Activated effector memory CD4-positive, alpha-beta T cell treated with Interleukin-2 at 50 U/mL for 16 hours (primary cell): Measurements from ENCODE around the gene UGT1A10.
"Not testable (repeated sequence)": the region's sequence is repeated elsewhere in the genome, so short reads cannot be mapped to it uniquely, and the experiment has no call there.

Experiments
- DNase-seq: peaks from one replicate; pipeline ENCODE4 v3.0.0-alpha.2; 2020

Gene UGT1A10

DNA sequence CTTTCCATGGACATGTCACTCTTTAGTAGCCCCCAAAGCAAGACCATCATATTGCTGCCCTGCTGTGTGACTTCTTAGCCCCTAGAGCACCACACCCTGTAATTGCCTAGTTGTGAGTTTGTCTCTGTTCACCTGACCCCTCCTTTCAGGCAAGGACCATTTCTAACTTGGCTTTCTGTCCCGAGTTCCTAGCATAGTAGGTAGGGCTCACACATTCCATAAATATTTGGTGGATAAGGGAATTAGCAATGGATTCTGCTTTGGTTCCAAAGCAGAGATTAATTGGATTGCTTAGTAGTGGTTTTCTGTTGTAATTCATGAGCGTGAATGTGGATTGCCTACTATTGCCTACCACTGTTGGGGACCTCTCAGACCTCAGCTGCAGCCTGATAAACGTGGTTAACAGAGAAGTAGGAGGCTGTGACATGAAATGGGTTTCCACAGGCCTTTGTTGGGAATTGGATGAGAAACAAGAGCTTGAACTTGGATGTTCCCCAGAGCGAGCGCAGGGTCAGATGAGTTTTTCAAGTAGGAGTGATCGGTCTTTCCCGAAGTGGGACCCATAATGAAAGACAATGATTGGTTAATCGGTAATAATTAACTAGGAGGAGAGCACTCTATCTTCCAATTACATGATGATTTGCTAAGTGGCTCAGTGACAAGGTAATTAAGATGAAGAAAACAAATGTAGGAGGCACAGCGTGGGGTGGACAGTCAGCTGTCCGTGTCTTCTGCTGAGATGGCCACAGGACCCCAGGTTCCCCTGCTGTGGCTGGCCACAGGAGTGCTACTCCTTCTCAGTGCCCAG is 110.4 kb downstream of the UGT1A10 start:
- DNase-seq = no peak

DNA sequence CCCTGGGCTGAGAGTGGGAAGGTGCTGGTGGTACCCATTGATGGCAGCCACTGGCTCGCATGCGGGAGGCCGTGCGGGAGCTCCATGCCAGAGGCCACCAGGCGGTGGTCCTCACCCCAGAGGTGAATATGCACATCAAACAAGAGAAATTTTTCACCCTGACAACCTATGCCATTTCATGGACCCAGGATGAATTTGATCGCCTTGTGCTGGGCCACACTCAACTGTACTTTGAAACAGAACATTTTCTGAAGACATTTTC is 111.0 kb downstream of the UGT1A10 start:
- no peak for DNase-seq

DNA sequence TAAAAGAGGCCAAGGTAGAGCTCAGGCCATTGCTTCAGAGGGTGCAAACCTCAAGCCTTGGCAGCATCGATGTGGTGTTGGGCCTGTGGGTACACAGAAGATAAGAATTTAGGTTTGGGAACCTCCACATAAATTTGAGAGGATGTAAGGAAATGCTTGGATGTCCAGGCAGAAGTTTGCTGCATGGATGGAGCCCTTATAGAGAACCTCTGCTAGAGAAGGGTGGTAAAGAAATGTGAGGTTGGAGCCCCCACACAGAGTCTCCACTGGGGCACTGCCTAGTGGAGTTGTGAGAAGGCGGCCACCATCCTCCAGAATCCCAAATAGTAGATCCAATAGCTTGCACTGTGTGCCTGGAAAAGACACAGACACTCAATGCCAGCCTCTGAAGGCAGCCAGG is 114.4 kb downstream of the UGT1A10 start:
- DNase-seq = not testable (repeated sequence)

DNA sequence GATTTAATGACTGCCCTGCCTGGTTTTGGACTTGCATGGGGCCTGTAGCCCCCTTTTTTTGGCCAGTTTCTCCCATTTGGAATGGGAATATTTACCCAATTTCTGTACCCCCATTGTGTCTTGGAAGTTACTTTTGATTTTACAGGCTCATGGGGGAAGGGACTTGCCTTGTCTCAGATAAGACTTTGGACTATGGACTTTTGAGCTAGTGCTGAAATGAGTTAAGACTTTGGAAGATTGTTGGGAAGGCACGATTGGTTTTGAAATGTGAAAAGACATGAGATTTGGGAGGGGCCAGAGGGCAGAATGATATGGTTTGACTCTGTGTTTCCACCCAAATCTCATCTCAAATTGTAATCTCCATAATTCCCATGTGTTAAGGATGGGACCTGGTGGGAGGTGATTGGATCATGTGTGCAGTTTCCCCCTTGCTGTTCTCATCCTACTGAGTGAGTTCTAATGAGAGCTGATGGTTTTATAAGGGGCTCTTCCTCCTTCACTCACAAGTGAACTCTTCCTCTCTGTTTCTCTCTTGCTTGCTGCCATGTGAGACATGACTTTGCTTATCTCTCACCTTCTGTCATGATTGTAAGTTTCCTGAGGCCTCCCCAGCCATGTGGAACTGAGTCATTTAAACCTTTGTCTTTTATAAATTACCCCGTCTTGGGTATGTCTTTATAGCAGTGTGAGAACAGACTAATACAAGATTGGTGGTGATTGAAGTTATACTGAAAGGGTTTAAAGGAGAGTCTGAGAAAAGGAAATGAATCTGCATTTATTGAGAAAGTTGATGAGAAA is 115.2 kb downstream of the UGT1A10 start:
- not testable (repeated sequence) for DNase-seq

DNA sequence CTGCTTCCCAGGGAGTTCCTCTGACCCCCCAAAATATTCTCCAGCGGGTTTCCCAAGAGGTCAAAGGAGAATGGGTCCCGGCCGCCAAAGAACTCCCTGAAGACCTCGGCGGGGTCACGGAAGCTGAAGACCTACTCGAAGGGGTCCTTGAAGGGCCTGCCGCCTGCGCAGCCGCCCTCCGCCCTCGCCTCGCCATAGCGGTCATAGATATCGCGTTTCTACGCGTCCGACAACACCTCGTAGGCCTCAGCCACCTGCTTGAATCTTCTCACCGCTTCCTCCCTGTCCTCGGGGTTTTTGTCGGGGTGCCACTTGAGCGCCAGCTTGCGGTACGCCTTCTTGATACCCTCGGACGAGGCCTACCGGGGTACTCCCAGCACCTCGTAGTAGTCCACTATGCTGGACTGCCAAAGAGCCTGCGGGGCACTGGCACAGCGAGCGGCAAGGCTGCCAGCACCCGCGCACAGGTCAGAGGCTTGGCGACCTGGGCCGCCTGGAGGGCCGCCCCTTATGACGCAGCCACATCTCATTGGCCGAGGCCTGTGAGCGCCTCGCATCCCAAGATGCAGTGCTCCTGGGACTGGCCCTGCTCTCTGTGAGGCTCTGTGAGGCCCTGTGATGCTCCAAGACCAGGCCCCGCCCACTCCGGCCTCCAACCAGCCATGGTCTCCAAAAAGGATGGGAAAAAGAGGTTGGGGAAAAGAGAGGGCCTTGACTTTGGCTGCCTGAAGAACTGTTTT is 118.8 kb downstream of the UGT1A10 start:
- no peak for DNase-seq

DNA sequence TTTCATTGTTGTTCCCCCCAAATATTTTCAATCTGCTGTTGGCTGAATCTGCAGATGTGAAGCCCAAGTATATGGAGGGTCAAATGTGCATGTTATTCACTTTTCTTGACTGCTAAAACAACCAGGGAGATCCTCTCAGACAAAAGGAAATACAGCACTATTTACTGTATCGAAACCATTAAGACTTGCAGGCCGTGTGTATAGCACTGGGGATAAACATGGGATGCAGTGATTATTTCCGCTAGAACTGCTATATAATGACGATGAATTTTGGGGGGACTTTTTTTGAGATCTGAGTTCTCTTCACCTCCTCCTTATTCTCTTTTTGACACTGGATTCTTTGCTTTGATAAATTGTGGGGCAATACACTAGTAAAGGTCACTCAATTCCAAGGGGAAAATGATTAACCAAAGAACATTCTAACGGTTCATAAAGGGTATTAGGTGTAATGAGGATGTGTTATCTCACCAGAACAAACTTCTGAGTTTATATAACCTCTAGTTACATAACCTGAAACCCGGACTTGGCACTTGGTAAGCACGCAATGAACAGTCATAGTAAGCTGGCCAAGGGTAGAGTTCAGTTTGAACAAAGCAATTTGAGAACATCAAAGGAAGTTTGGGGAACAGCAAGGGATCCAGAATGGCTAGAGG is 120.3 kb downstream of the UGT1A10 start:
- DNase-seq = no peak

DNA sequence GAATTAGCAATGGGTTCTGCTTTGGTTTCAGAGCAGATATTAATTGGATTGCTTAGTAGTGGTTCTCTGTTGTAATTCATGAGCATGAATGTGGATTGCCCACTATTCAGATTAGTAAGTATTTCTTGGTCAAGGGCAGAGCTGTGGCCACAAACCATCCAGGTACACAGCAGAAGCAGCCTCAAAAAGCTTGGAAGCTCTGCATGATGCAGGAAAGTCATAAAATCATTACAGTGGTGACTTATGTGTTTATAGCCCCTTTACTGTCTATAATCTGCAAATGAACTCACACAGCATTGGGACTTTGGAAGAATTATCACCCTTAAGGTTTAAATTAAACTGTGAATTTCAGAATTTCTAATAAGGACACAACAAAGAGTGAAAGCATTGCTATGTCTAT is 121.9 kb downstream of the UGT1A10 start:
- DNase-seq = no peak

DNA sequence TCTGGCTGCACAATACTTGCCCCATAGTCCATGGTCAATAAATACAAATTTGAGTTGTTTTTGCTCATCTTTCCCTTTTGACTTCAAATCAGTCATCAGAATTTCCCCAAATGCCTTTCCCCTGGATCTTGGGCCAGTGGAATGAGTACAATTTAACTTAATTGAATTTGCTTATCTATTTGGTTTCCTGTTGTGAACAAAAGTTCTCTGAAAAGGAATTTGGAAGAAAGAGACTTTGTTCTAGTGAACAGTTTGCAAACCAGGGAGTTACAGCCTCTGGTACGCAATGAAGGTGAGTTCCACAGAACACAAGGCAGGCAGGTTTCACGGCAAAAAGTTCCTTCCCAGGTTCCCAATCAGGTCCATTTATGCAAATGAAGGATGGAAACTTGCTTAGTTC is 122.6 kb downstream of the UGT1A10 start:
- DNase-seq = no peak

DNA sequence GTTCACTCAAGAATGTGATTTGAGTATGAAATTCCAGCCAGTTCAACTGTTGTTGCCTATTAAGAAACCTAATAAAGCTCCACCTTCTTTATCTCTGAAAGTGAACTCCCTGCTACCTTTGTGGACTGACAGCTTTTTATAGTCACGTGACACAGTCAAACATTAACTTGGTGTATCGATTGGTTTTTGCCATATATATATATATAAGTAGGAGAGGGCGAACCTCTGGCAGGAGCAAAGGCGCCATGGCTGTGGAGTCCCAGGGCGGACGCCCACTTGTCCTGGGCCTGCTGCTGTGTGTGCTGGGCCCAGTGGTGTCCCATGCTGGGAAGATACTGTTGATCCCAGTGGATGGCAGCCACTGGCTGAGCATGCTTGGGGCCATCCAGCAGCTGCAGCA is 123.8 kb downstream of the UGT1A10 start, which contains the start of gene UGT1A1:
Gene UGT1A1, plus strand, starts transcription at position 228 of the 400 bp plus-strand sequence. Its CDS starts 18 bp downstream, at position 246.
- DNase-seq = no peak

DNA sequence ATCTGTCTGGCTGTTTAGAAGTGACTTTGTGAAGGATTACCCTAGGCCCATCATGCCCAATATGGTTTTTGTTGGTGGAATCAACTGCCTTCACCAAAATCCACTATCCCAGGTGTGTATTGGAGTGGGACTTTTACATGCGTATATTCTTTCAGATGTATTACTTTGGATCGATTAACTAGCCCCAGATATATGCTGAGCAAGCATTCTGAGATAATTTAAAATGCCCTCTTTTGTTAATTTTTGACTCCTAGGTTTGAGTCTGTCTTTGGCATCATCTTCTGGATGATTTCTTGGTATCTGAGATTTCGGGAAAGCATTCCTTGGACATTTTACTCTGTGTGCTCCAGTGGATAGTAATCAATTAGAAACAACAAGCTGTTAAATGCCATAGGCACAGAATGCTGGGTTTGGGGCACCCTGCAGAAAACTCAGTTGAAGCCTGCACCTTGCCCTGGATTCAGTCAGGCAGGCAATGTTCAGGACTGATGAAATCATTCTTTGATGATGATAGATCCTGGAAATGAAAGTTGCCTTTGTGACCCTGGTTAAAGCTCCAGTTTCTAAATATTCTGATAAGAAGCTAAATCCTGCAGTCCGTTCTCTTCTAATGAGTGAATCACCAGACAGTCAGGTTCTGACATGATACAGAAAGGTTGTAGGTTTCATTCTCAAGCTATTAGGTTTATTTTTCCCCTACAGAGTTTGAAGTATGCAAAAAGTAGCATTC is 125.0 kb downstream of the UGT1A10 start:
- no peak for DNase-seq

DNA sequence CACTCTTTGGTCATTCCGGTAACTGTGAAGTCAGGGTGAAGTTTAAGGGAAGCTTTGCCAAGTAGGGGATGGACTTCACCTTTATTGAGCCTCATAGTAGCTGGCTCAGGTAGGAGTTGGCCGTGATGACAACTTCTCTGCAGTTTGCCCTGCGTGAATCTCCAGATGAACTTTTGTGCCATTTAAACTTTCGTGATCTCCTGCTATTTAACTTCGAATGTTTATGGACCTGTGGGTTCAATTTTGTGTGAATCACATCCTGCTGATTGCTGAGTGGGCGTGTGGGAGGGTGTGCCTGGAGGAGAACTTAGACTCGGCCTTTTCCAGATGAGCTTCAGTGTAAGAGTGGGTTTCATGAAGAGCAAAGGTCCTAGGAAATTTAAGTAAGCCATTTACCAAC is 128.0 kb downstream of the UGT1A10 start:
- no peak for DNase-seq

DNA sequence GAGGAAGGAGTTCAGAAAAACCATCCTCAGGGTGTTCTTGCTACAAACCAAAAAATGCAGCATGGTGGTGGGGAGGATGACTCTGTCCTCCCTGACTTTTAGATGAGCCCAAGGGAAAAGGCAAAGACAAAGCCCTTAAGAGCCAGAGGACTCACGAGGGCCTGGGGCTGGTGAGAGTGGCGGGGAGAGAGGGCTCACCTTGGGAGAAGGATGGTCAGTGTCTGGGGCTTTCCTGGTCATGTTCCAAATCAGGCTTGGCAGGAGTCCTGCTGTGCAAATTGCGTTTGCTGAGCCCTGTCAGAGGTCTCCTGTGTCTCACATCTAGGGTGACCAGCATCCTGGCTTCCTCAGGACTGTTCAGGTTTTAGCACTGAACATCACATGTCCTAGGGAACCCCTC is 128.5 kb downstream of the UGT1A10 start:
- DNase-seq = no peak

DNA sequence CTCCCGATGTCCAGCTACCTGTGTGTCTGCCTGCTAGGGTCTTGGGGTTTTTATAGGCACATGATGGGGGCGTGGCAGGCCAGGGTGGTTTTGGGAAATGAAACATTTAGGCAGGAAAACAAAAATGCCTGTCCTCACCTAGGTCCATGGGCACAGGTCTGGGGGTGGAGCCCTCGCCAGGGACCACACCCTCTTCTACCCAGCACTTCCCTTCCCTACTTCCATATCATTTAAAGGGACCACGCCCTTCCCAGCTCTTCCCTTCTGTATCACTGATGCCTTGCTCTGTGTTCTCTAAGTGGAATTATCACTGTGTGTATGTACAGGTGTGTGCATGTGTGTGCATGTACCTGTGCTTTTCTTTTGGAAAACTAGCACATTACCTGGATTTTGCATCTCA is 130.2 kb downstream of the UGT1A10 start:
- no peak for DNase-seq

DNA sequence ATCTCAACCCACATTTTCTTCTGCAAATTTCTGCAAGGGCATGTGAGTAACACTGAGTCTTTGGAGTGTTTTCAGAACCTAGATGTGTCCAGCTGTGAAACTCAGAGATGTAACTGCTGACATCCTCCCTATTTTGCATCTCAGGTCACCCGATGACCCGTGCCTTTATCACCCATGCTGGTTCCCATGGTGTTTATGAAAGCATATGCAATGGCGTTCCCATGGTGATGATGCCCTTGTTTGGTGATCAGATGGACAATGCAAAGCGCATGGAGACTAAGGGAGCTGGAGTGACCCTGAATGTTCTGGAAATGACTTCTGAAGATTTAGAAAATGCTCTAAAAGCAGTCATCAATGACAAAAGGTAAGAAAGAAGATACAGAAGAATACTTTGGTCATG is 131.8 kb downstream of the UGT1A10 start:
- DNase-seq = no peak

DNA sequence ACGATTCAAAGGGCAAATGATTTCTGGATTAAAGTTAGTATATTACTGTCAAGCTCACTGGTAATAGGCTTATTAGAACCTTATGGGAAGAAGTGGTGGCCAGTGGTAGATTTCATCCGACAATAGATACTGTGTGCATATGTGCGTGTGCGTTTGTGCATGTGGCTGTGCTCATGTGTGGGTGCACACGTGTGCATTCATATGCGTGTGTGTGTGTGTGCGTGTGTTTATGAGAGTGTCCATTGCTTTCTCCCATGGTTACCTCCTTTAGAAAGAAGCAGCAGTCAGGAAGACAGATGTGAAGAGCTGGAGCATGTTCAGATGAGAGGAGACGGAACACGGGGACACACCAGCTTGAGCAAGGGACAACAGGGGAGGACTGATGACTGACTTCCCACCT is 133.0 kb downstream of the UGT1A10 start:
- no peak for DNase-seq

DNA sequence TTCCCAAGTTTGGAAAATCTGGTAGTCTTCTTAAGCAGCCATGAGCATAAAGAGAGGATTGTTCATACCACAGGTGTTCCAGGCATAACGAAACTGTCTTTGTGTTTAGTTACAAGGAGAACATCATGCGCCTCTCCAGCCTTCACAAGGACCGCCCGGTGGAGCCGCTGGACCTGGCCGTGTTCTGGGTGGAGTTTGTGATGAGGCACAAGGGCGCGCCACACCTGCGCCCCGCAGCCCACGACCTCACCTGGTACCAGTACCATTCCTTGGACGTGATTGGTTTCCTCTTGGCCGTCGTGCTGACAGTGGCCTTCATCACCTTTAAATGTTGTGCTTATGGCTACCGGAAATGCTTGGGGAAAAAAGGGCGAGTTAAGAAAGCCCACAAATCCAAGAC is 135.9 kb downstream of the UGT1A10 start:
- no peak for DNase-seq

DNA sequence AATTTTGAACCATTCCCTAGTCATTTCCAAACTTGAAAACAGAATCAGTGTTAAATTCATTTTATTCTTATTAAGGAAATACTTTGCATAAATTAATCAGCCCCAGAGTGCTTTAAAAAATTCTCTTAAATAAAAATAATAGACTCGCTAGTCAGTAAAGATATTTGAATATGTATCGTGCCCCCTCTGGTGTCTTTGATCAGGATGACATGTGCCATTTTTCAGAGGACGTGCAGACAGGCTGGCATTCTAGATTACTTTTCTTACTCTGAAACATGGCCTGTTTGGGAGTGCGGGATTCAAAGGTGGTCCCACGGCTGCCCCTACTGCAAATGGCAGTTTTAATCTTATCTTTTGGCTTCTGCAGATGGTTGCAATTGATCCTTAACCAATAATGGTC is 136.3 kb downstream of the UGT1A10 start:
- no peak for DNase-seq

DNA sequence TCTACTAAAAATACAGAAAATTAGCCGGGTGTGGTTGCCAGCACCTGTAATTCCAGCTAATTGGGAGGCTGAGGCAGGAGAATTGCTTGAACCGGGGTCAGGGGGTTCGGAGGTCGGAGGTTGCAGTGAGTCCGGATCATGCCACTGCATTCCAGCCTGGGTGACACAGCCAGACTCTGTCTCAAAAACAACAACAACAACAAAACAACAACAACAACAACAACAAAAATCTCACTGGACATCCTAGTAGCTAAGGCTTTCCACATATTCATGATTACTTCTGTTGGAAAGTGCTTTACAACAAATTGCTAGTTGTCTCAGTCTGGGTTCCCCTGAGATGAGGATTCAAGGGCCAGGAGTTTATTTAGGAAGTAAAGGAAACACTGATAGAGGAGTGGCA is 137.6 kb downstream of the UGT1A10 start:
- no peak for DNase-seq

DNA sequence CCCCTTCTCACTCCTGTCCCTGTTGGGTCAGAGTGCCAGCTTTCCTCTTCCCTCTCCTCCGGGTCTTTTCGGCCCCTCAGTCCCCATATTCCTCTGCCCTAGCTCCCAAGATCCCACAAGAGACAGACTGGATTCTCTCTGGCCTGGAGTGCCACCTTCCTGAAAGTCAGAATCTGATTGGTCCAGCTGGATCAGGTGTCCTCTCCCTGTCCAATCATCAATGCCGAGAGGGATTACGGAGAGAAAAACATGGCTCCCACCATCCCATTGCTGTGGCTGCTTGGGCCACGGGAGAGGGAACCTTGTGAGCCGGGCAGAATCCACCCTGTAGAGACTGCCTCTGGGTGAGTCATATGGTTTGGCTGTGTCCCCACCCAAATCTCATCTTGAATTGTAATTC is 139.2 kb downstream of the UGT1A10 start:
- DNase-seq = no peak

DNA sequence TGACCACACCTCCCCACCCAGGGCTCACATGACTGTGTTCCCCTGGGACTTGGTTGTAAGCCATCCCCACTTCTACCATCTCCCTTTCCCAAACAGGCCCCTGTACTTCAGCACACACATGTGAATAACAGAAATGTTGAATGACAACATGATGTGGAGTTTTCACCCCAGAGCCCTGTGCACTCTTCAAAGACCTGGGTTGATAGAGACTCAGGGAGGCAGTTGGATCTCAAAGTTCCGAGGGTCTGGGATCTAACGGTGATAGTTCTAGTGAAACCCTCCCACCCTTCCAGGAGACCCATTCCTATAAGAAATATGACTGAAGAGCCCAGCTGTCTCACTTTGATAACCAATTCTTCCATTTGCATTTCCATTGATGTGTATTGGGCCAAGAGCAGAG is 141.8 kb downstream of the UGT1A10 start, which contains the start of gene MROH2A:
Gene MROH2A, plus strand, starts transcription at position 301 of the 400 bp plus-strand sequence. CDS start 1,029 bp downstream, outside the sequence.
- DNase-seq = no peak

DNA sequence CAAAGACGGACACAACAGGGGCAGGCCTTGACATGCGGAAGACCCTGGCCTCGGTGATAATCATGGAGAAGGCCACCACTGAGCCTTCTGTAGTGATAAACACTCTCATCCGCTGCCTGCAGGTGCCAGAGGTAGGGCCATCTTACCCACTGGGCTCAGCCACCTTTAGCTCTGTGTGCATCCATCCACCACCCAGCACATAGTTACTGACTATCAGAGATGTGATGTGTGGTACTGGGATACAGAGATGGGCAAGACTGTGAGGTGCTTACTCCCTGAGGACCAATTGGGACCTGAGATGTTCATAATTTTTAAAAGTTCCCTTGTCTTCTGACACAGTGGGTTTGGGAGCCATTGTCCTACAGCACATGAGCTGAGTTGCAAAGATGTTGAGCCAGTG is 143.5 kb downstream of the UGT1A10 start:
- no peak for DNase-seq

DNA sequence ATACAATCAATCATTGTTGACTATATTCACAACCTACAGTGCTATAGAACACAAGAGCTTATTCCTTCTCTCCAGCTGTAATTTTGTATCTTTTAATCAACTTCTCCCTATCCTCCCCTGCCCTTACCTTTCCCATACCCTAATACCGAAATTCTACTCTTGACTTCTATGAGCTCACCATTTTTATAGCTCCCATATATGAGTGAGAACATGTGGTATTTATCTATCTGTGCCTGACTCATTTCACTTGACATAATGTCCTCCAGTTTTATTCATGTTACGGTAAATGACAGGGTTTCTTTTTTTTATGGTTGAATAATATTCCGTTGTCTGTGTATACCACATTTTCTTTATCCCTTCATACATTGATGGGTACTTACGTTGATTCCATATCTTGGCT is 144.5 kb downstream of the UGT1A10 start:
- no peak for DNase-seq
